Activated T-cell treated with anti-CD3 and anti-CD28 coated beads, Interleukin-2, amount 50 U/mL, for 4 hours (primary cell): ENCODE data around the gene ZNF816. TPM values are rescaled to one million over a fixed set of nuclear protein-coding genes. Genes with fewer than 3 reads are reported as not detected.
A peak's percentile ranks its signal among the peaks of the same experiment; 100 is the strongest.
"Not testable (repeated sequence)": the region's sequence is repeated elsewhere in the genome, so short reads cannot be mapped to it uniquely, and the experiment has no call there.

ENCODE experiments used
- ATAC-seq, 2 donors: fragments of 200-7000 bp; cut with Tn5 transposase; one replicate each; pipeline ENCODE4 v1.10.0; 2021
- DNase-seq: peaks from one replicate; pipeline ENCODE4 v3.0.0-alpha.2; 2020
- H3K27me3 Mint-ChIP-seq: one replicate; pipeline ENCODE4 v1.8.0; 2021; ENCODE audit warnings: low read depth, mixed read lengths
- H3K36me3 Mint-ChIP-seq: one replicate; pipeline ENCODE4 v1.8.0; 2022; ENCODE audit warnings: mixed read lengths; ENCODE audit not compliant: insufficient read depth
- H3K4me1 Mint-ChIP-seq: one replicate; pipeline ENCODE4 v1.8.0; 2021; ENCODE audit warnings: low read depth, mixed read lengths
- H3K4me3 Mint-ChIP-seq: one replicate; pipeline ENCODE4 v1.8.0; 2021; ENCODE audit warnings: mild to moderate bottlenecking, moderate library complexity, mixed read lengths
- H3K9me3 Mint-ChIP-seq: one replicate; pipeline ENCODE4 v1.8.0; 2021; ENCODE audit warnings: mixed read lengths
- total RNA-seq, 3 donors: library from RNA; stranded (reverse); gene quantifications; one replicate each; pipeline ENCODE4 v1.2.1, GENCODE V29; 2021

The ZNF816 gene
- total RNA-seq, 3 donors from 2014 or later, result 4.0 to 4.7 (median 4.6) TPM

- peaks cover 18% of the 10 kb centered on the region for H3K4me1 Mint-ChIP-seq
- not testable (repeated sequence) for DNase-seq, ATAC-seq, H3K27me3 Mint-ChIP-seq
- H3K9me3 Mint-ChIP-seq, result peaks cover 13% of the 10 kb centered on the region
- H3K36me3 Mint-ChIP-seq, result peaks cover 13% of the 10 kb centered on the region
- H3K4me3 Mint-ChIP-seq, result peak overlapping the region; percentile 4
These were observed 38.0 kb downstream of the ZNF816 start for GRCh38 chr19:52924641-52925040.

GRCh38 chr19:52923778-52924593, 38.7 kb downstream of the ZNF816 start:
- ATAC-seq, result no peak
- Mint-ChIP-seq H3K9me3 (peaks cover 9% of the 10 kb centered on the region), H3K4me1 (peaks cover 18% of the 10 kb centered on the region), H3K27me3 (no peaks in the 10 kb centered on the region), H3K4me3 (peak overlapping the region; percentile 88), H3K36me3 (peaks cover 7% of the 10 kb centered on the region)
- no peak for DNase-seq

- Mint-ChIP-seq H3K4me1 (peaks cover 18% of the 10 kb centered on the region), H3K9me3 (peaks cover 9% of the 10 kb centered on the region), H3K4me3 (peak within 1 kb of the TSS; percentile 88), H3K36me3 (peaks cover 1% of the 10 kb centered on the region), H3K27me3 (no peaks in the 10 kb centered on the region)
- DNase-seq (peak; percentile 81), ATAC-seq (peak; percentile 100)
These were observed 39.6 kb downstream of the ZNF816 start, which contains the start of gene ZNF888 for GRCh38 chr19:52922841-52923777. Gene ZNF888, minus strand, starts transcription at chr19:52923428. Its CDS starts 5,555 bp downstream, at chr19:52917873.

GRCh38 chr19:52917531-52917930, 45.1 kb downstream of the ZNF816 start:
- H3K4me1 Mint-ChIP-seq, result peaks cover 8% of the 10 kb centered on the region
- DNase-seq (no peak), ATAC-seq (no peak)
- H3K4me3 Mint-ChIP-seq, result no peak overlapping the region
- H3K27me3 Mint-ChIP-seq, result no peaks in the 10 kb centered on the region
- H3K36me3 Mint-ChIP-seq, result peaks cover 35% of the 10 kb centered on the region
- no peaks in the 10 kb centered on the region for H3K9me3 Mint-ChIP-seq

- Mint-ChIP-seq H3K27me3 (no peaks in the 10 kb centered on the region), H3K4me3 (no peak overlapping the region), H3K9me3 (peaks cover 33% of the 10 kb centered on the region), H3K36me3 (peaks cover 53% of the 10 kb centered on the region), H3K4me1 (no peaks in the 10 kb centered on the region)
- ATAC-seq (no peak), DNase-seq (no peak)
These were observed 52.0 kb downstream of the ZNF816 start for GRCh38 chr19:52910648-52911047.

- DNase-seq, H3K27me3 Mint-ChIP-seq, H3K4me1 Mint-ChIP-seq, ATAC-seq, H3K4me3 Mint-ChIP-seq: not testable (repeated sequence)
- H3K36me3 Mint-ChIP-seq, result peaks cover 27% of the 10 kb centered on the region
- peaks cover 28% of the 10 kb centered on the region for H3K9me3 Mint-ChIP-seq
These were observed 58.5 kb downstream of the ZNF816 start for GRCh38 chr19:52904052-52904780.

- Mint-ChIP-seq H3K4me1 (peaks cover 6% of the 10 kb centered on the region), H3K9me3 (peaks cover 19% of the 10 kb centered on the region), H3K4me3 (no peak overlapping the region), H3K27me3 (no peaks in the 10 kb centered on the region), H3K36me3 (peaks cover 14% of the 10 kb centered on the region)
- no peak for DNase-seq
- ATAC-seq, result no peak
These were observed 60.8 kb downstream of the ZNF816 start for GRCh38 chr19:52901842-52902241.

Other genes with a start within 250 kb of the ZNF816 start
- 10 to 100 TPM; 10.4 to 15.3 (median 13.4) TPM for gene ZNF611, start 227.8 kb downstream of the ZNF816 start, total RNA-seq
- 10 to 100 TPM in 1 of 3 donors, 1 to 10 TPM in 2; 2.4 to 11.1 (median 5.5) TPM for gene ZNF600, start 176.1 kb downstream of the ZNF816 start, total RNA-seq
- gene ZNF28, start 141.2 kb downstream of the ZNF816 start, total RNA-seq, result 10 to 100 TPM in 1 of 3 donors, 1 to 10 TPM in 2; 8.4 to 13.5 (median 9.2) TPM
- 10 to 100 TPM in 2 of 3 donors, 1 to 10 TPM in 1; 8.3 to 10.5 (median 10.5) TPM for gene ZNF468, start 105.3 kb downstream of the ZNF816 start, total RNA-seq
- gene ZNF320, start 65.2 kb downstream of the ZNF816 start, total RNA-seq, result 10 to 100 TPM in 1 of 3 donors, 1 to 10 TPM in 2; 3.0 to 10.9 (median 3.4) TPM
- gene ZNF888, start 39.5 kb downstream of the ZNF816 start, total RNA-seq, result 1 to 10 TPM in 1 of 3 donors, under 1 TPM in 2; 0.74 to 1.3 (median 0.98) TPM
- gene ERVV-1, start 51.0 kb upstream of the ZNF816 start, total RNA-seq, result not detected
- gene ERVV-2, start 81.9 kb upstream of the ZNF816 start, total RNA-seq, result not detected
- gene ZNF160, start 140.5 kb upstream of the ZNF816 start, total RNA-seq, result 10 to 100 TPM in 2 of 3 donors, 1 to 10 TPM in 1; 9.0 to 14.8 (median 12.4) TPM
- gene ZNF415, start 170.0 kb upstream of the ZNF816 start, total RNA-seq, result under 1 TPM; 0.33 to 0.46 (median 0.45) TPM
- 1 to 10 TPM; 3.0 to 5.1 (median 3.1) TPM for gene ZNF347, start 196.2 kb upstream of the ZNF816 start, total RNA-seq
- gene ZNF665, start 230.5 kb upstream of the ZNF816 start, total RNA-seq, result under 1 TPM; 0.57 to 0.71 (median 0.66) TPM